Esophagus muscularis mucosa (tissue), 3 donors: ENCODE results near the gene CALHM1.

ENCODE experiments used
- CTCF ChIP-seq, 3 experiments: fragments of 200-600 bp in 2 of 3; fragments of 450-650 bp in 1 of 3; sonication (generic) in 2 of 3; IDR thresholded peaks; one replicate each; pipeline ENCODE4 v1.5.1; 2017 to 2019; ENCODE audit warnings: antibody characterized with exemption in 3 of 3, mild to moderate bottlenecking in 2 of 3, moderate library complexity in 1 of 3
- POLR2AphosphoS5 ChIP-seq, 2 donors: sonication (generic); formaldehyde crosslinking; IDR thresholded peaks; one replicate each; pipeline ENCODE4 v1.6.1; 2017; ENCODE audit warnings: antibody characterized with exemption in 2 of 2

GRCh38 chr10:103487410-103487708 lies 28.7 kb upstream of the CALHM1 start:
- TF ChIP-seq CTCF (IDR thresholded peaks at IDR 0.05) (no peak), POLR2AphosphoS5 (IDR thresholded peaks at IDR 0.05) (no peak)
